Measurements from ENCODE around the gene PGLYRP1.

PGLYRP1 gene

DNA sequence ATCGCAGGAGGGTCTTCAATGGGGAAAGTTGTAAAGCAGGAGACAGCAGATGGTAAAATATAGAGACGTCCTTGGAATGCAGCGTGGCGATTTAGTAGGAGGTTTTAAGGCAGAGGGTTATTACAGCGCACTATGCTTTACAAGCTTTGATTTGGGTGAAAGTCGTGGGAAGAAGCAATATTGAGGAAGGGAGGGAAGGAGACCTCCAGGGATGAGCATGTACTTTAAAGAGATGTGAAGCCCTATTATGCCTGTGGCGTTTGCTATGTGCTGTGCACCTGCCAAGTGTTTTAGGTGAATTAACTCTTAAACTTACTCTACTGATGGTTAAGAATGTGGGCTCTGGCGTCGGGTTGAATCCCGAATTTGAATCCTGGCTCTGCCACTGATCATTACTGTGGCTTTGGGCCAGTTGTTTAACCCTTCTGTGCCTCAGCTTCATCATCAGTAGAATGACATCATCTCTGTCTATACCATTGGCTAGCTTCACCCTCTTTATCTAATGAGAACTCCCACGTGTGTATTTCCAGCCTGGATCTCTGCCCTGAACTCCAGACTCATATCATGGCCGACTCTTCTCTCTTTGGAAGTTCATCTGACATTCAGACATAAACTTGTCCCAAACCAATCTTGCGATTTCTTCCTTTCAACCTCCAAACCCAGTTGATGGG, 27.0 kb downstream of the PGLYRP1 start (continued):
- TF ChIP-seq GLIS1 (tag by site-specific recombination; IDR thresholded peaks at IDR 0.05) (no peak), ZNF560 (tag by site-specific recombination; IDR thresholded peaks at IDR 0.05; ENCODE audit: borderline replicate concordance) (no peak), ZNF626 (tag by site-specific recombination; IDR thresholded peaks at IDR 0.05) (no peak), ZNF169 (tag by site-specific recombination; IDR thresholded peaks at IDR 0.05) (no peak; the same call in none of the 2 replicates), PRDM1 (tag by site-specific recombination; IDR thresholded peaks at IDR 0.05) (peak; percentile 3; the same call in 1 of the 2 replicates), ZNF10 (tag by site-specific recombination; IDR thresholded peaks at IDR 0.05) (peak; percentile 95), GFI1B (tag by site-specific recombination; IDR thresholded peaks at IDR 0.05) (peak; percentile 70; the same call in 1 of the 2 replicates), ZBTB21 (tag by site-specific recombination; IDR thresholded peaks at IDR 0.05) (peak; percentile 78), ZNF514 (tag by site-specific recombination; IDR thresholded peaks at IDR 0.05) (no peak), KLF7 (tag by site-specific recombination; IDR thresholded peaks at IDR 0.05; ENCODE audit: borderline replicate concordance) (no peak), ZNF837 (tag by site-specific recombination; IDR thresholded peaks at IDR 0.05) (no peak), ZNF433 (tag by site-specific recombination; IDR thresholded peaks at IDR 0.05; ENCODE audit: low read depth) (no peak), ZNF292 (tag by site-specific recombination; IDR thresholded peaks at IDR 0.05; ENCODE audit: borderline replicate concordance, low read depth) (no peak), ZNF23 (tag by site-specific recombination; IDR thresholded peaks at IDR 0.05; ENCODE audit: borderline replicate concordance) (no peak), YY2 (tag by site-specific recombination; IDR thresholded peaks at IDR 0.05) (no peak), ZIC2 (tag by site-specific recombination; IDR thresholded peaks at IDR 0.05) (no peak), ZNF707 (tag by site-specific recombination; IDR thresholded peaks at IDR 0.05) (no peak), KLF16 (tag by site-specific recombination; IDR thresholded peaks at IDR 0.05) (0 out of 2 replicates have a peak, but pooled peaks have one; percentile 2), ZBTB48 (tag by site-specific recombination; IDR thresholded peaks at IDR 0.05) (no peak; the same call in none of the 2 replicates), SETDB1 (IDR thresholded peaks at IDR 0.05; ENCODE audit: insufficient read length, low read length) (no peak), ZNF214 (tag by site-specific recombination; IDR thresholded peaks at IDR 0.05; ENCODE audit: borderline replicate concordance) (no peak), ZNF624 (tag by site-specific recombination; IDR thresholded peaks at IDR 0.05) (no peak), ZNF621 (tag by site-specific recombination; IDR thresholded peaks at IDR 0.05) (no peak), ZNF354C (tag by site-specific recombination; IDR thresholded peaks at IDR 0.05; ENCODE audit: borderline replicate concordance, low read depth) (no peak), ZBTB17 (tag by site-specific recombination; IDR thresholded peaks at IDR 0.05) (peak; percentile 5; the same call in 1 of the 2 replicates), ZNF843 (tag by site-specific recombination; IDR thresholded peaks at IDR 0.05) (no peak), SP7 (tag by site-specific recombination; IDR thresholded peaks at IDR 0.05) (no peak), ZNF112 (tag by site-specific recombination; IDR thresholded peaks at IDR 0.05) (no peak), ZNF132 (tag by site-specific recombination; IDR thresholded peaks at IDR 0.05; ENCODE audit: borderline replicate concordance) (no peak), ZNF391 (tag by site-specific recombination; IDR thresholded peaks at IDR 0.05; ENCODE audit: borderline replicate concordance, low read depth) (no peak), ZNF133 (tag by site-specific recombination; IDR thresholded peaks at IDR 0.05) (0 out of 2 replicates have a peak, but pooled peaks have one; percentile 2), HOXC10 (CRISPR knock-in tag; IDR thresholded peaks at IDR 0.05) (no peak)
- TF ChIP-seq, protein P1, sequence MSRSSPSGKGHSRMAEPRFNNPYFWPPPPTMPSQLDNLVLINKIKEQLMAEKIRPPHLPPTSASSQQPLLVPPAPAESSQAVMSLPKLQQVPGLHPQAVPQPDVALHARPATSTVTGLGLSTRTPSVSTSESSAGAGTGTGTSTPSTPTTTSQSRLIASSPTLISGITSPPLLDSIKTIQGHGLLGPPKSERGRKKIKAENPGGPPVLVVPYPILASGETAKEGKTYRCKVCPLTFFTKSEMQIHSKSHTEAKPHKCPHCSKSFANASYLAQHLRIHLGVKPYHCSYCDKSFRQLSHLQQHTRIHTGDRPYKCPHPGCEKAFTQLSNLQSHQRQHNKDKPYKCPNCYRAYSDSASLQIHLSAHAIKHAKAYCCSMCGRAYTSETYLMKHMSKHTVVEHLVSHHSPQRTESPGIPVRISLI (tag by site-specific recombination; IDR thresholded peaks at IDR 0.05): no peak
- TF ChIP-seq, protein P2, sequence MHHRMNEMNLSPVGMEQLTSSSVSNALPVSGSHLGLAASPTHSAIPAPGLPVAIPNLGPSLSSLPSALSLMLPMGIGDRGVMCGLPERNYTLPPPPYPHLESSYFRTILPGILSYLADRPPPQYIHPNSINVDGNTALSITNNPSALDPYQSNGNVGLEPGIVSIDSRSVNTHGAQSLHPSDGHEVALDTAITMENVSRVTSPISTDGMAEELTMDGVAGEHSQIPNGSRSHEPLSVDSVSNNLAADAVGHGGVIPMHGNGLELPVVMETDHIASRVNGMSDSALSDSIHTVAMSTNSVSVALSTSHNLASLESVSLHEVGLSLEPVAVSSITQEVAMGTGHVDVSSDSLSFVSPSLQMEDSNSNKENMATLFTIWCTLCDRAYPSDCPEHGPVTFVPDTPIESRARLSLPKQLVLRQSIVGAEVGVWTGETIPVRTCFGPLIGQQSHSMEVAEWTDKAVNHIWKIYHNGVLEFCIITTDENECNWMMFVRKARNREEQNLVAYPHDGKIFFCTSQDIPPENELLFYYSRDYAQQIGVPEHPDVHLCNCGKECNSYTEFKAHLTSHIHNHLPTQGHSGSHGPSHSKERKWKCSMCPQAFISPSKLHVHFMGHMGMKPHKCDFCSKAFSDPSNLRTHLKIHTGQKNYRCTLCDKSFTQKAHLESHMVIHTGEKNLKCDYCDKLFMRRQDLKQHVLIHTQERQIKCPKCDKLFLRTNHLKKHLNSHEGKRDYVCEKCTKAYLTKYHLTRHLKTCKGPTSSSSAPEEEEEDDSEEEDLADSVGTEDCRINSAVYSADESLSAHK (tag by site-specific recombination; IDR thresholded peaks at IDR 0.05): no peak
- TF ChIP-seq, protein P3, sequence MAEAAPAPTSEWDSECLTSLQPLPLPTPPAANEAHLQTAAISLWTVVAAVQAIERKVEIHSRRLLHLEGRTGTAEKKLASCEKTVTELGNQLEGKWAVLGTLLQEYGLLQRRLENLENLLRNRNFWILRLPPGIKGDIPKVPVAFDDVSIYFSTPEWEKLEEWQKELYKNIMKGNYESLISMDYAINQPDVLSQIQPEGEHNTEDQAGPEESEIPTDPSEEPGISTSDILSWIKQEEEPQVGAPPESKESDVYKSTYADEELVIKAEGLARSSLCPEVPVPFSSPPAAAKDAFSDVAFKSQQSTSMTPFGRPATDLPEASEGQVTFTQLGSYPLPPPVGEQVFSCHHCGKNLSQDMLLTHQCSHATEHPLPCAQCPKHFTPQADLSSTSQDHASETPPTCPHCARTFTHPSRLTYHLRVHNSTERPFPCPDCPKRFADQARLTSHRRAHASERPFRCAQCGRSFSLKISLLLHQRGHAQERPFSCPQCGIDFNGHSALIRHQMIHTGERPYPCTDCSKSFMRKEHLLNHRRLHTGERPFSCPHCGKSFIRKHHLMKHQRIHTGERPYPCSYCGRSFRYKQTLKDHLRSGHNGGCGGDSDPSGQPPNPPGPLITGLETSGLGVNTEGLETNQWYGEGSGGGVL (tag by site-specific recombination; IDR thresholded peaks at IDR 0.05): peak; percentile 7; the same call in 1 of the 2 replicates
- TF ChIP-seq, protein P4, sequence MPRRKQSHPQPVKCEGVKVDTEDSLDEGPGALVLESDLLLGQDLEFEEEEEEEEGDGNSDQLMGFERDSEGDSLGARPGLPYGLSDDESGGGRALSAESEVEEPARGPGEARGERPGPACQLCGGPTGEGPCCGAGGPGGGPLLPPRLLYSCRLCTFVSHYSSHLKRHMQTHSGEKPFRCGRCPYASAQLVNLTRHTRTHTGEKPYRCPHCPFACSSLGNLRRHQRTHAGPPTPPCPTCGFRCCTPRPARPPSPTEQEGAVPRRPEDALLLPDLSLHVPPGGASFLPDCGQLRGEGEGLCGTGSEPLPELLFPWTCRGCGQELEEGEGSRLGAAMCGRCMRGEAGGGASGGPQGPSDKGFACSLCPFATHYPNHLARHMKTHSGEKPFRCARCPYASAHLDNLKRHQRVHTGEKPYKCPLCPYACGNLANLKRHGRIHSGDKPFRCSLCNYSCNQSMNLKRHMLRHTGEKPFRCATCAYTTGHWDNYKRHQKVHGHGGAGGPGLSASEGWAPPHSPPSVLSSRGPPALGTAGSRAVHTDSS (tag by site-specific recombination; IDR thresholded peaks at IDR 0.05): peak; percentile 85

Data from HEK293 (cell line).